IPS-NIHi7 (cell line): Measurements from ENCODE around the gene RHOBTB3.

Source experiments
- DNase-seq: peaks from one replicate; pipeline ENCODE4 v3.0.0; 2012; ENCODE audit warnings: mixed read lengths; ENCODE audit errors: extremely low spot score

RHOBTB3 gene

GRCh38 chr5:95731571-95732554 is 727 bp downstream of the RHOBTB3 start:
- DNase-seq: peak; percentile 30

DNA sequence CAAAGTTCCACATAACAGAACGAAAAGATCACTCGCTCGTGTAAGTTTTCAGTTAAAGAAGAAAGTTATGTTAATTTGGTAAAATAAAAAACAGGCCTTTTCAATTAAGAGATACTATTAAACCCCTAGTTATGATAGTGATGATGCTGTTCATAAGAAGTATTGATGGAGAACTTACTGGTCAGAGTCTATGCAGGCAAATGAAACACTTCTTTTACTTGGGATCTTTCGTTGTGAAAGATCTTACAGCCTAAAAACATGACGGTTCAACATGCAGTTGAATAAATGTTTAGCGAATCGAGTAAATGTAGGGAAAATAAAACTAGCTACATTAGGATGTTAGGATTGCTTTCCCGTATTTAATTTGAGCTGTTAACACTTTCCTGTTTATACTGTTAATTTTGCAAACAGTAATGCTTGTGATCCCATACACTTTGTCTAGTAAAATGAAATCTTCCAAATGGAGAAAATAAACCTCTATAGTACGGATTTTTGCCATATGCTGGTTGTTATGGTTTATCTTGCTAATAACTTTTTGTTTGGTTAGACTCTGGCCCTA is 2.0 kb downstream of the RHOBTB3 start:
- DNase-seq: no peak

GRCh38 chr5:95734187-95734586 is 3.1 kb downstream of the RHOBTB3 start:
- DNase-seq: no peak

DNA sequence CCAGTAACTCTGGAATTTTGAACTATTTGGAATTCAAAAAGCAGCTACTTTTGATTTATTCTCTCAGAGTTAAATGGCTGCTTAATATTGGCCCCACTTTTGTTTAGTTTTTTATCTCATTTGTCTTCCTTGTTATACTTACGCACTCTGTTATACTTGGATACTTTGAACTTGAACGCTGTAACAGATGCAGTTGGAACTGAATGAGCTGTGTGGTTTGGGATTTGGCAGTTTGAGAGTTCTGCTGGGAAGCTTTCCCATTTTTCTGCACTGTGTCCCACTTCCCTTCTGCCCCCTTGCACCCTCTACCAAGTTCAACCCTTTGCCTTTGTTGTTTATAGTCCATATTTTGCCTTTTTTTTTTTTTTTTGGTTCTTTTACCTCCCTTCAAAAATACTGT is 3.8 kb downstream of the RHOBTB3 start:
- no peak for DNase-seq

DNA sequence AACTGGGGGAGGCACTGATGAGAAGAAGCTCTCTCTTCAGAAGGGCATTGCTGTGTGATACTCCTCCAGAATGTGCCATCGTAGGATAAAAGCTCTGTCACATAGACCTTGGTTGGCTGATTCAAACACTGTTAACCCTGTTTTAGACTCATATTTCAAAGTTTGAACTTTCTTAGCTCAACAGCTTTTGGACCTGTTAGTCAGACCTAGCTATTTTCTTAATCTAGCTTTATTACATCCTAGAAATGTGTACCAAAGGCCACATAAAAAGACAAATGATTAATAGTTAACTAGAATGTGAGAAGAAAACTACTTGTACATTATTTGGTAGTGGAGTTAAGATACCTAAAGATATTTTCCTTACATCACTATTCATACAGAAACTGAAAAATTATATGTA is 4.3 kb downstream of the RHOBTB3 start:
- DNase-seq: no peak

DNA sequence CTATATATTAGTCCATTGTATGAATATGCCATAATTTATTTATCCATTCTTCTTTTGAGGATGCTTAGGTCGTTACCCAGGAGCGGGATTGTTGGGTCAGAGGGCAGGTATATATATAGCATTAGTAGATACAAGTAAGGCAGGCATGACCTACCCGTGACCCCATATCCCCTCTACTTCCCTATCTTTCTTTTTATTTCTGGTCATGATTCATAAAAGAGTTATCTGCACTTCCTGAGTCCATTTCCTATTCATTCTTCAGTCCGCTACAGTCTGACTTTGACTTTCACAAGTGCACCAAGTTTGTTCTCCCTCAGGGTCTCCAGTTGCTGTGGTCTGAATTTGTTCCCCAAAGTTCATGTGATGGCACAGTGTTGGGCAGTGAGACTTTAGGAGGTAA is 6.9 kb downstream of the RHOBTB3 start:
- no peak for DNase-seq

- no peak for DNase-seq
Measured at GRCh38 chr5:95738834-95739233, 7.7 kb downstream of the RHOBTB3 start.

DNA sequence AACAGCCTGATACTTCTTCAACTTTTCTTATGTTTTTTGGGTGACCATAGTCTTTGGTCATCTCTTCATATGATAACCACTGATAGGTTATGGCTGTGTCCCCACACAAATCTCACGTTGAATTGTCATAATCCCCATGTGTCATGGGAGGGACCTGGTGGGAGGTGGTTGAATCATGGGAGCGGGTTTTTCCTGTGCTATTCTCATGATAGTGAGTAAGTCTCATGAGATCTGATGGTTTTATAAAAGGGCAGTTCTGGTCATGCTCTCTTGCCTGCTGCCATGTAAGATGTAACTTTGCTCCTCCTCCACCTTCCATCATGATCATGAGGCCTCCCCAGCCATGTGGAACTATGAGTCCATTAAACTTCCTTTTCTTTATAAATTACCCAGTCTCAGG is 8.7 kb downstream of the RHOBTB3 start:
- DNase-seq: no peak

DNA sequence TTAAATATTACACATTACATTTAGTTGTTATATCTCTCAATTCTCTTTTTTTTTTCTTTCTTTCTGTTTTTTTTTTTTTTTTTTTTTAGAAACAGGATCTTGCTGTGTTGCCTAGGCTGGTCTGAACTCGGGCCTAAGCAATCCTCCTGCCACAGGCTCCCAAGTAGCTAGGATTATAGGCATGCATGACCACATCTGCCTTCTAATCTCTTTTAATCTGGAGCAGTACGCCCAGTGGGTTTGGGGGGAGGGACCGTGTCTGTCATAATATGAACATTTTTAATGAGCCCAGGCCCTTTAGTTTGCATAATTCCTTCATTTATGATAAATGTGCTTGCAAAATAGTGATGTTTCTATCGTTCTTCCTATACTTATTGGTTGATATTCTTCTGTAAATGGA is 10.3 kb downstream of the RHOBTB3 start:
- no peak for DNase-seq

- peak; percentile 12 for DNase-seq
Measured at GRCh38 chr5:95743232-95743631, 12.1 kb downstream of the RHOBTB3 start.

- DNase-seq: no peak
Measured at GRCh38 chr5:95743877-95744276, 12.7 kb downstream of the RHOBTB3 start.

DNA sequence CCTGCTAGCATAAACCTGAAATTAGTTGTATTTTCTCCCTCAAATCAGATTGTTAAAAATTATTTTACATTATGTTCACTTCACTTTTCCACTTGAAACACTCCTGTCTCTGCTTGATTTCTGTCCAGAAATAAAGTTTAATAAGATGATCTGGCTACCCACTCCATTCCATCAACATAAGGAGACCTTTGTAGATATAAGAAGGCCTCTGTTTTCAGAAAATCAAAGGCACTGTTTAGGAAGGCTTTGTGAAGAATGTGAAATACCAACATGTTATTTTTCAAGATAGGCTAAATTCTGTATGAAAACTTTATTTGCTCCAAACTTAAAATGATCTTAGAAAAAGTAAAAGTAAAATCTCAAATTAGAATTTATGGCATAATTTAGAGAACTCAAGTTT is 15.1 kb downstream of the RHOBTB3 start:
- DNase-seq: no peak

- DNase-seq: no peak
Measured at GRCh38 chr5:95746722-95747679, 15.9 kb downstream of the RHOBTB3 start.

DNA sequence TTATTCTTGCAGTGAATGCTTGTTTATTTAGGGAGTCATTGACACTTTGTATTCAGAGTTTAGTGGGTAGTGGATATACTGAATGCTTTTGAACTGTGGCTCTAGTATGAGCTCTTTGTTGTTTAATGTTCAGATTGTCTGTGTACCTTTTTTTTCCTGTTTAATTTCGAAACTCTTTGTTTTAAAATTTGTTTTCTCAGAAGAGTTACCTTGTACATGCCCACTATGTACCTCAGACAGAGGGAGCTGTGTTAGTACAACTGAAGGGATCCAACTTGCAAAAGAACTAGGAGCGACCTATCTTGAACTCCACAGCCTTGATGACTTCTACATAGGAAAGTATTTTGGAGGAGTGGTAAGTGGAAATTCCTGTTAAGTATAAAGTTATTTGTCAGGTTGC is 17.0 kb downstream of the RHOBTB3 start:
- no peak for DNase-seq

GRCh38 chr5:95754545-95754944 is 23.4 kb downstream of the RHOBTB3 start:
- DNase-seq: no peak

GRCh38 chr5:95759005-95759404 is 27.9 kb downstream of the RHOBTB3 start:
- no peak for DNase-seq

DNA sequence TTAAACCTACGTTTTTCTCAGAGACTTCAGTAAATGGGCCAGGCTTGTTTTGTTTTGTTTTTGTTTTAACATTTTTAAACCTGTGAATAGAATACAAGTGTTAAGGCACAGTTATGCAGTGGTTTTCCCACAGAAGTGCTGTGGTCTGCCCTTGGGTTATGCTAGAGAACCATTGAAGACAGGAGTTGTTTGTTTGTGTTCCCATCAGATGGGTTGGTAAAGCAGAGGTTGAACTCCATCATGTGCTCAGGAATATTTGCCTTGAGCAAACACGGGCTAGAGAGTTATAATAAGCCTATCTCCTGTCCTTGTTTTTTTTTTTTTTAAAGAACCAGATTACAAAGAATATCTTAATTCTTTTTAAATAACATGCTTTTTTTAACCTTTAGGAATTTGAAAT is 28.5 kb downstream of the RHOBTB3 start:
- no peak for DNase-seq

DNA sequence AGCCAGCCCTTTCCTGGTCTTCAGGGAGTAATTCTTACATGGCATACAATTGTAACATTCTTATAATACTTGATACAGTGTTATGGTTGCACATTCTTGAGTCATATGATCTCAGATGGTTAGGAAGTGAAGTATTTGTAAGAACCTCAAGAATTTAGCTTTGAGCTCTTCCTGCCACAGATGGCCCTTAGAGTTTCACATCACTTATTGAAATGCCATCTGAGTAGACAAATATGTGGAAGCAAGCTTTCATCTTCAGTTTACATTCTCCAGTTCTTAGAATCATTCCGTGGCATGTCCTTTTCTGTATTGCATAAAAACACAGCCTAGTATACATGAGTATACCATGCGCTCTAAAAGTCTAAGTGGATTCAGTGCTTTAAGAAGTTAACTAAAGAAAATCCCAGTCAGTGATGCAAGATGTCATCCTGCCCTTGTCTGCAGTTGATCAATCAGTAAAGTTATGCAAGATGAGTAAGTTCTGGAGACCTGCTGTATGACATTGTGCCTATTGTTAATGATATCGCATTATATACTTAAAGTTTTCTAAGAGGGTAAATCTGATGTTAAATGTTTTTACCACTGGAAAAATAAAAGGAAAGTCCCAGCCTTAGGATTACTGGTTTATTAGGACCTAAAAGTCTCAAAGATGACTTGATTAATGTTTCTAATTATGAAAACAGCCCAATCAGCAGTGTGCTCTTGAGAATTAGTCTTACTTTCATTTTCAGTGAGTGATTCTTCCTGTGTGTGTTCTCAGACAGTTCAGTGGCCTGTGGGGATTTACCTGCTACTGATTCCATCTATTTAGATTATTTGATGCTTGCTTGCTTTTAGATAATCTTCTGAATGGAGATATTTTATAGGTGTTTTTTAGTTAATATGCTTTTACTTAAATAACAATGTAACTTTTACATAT is 29.4 kb downstream of the RHOBTB3 start:
- no peak for DNase-seq

GRCh38 chr5:95761771-95762651 is 30.9 kb downstream of the RHOBTB3 start:
- no peak for DNase-seq

GRCh38 chr5:95762652-95763041 is 31.5 kb downstream of the RHOBTB3 start:
- no peak for DNase-seq
